ENCODE results near the gene FAM210B.

DNA sequence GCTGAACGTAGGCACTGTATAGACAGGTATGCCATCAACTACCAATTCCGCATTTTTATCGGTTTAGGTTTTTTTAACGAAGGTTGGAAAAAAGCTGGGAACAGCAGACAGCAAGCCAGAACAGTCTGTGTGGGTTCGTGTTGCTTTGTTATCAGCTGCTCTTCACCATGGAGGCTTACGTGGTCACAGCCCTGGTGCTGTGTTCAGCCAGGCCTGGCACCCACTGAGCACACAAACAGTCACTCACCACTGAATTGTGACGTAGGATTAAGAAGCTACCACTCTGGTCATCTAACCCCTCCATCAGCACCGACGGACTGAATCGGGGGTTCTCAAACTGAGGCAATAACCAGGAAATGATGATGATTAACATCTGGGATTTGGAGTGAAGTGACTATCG lies 13.2 kb downstream of the FAM210B start:
- TF ChIP-seq, protein P1, sequence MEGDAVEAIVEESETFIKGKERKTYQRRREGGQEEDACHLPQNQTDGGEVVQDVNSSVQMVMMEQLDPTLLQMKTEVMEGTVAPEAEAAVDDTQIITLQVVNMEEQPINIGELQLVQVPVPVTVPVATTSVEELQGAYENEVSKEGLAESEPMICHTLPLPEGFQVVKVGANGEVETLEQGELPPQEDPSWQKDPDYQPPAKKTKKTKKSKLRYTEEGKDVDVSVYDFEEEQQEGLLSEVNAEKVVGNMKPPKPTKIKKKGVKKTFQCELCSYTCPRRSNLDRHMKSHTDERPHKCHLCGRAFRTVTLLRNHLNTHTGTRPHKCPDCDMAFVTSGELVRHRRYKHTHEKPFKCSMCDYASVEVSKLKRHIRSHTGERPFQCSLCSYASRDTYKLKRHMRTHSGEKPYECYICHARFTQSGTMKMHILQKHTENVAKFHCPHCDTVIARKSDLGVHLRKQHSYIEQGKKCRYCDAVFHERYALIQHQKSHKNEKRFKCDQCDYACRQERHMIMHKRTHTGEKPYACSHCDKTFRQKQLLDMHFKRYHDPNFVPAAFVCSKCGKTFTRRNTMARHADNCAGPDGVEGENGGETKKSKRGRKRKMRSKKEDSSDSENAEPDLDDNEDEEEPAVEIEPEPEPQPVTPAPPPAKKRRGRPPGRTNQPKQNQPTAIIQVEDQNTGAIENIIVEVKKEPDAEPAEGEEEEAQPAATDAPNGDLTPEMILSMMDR (IDR thresholded peaks at IDR 0.05) = no peak
- TF ChIP-seq POLR2AphosphoS5 (IDR thresholded peaks at IDR 0.05) (no peak), POLR2A (IDR thresholded peaks at IDR 0.05) (no peak)

Measured in transverse colon (tissue), 4 donors.